ENCODE measurements around the gene TFAP2E.

DNA sequence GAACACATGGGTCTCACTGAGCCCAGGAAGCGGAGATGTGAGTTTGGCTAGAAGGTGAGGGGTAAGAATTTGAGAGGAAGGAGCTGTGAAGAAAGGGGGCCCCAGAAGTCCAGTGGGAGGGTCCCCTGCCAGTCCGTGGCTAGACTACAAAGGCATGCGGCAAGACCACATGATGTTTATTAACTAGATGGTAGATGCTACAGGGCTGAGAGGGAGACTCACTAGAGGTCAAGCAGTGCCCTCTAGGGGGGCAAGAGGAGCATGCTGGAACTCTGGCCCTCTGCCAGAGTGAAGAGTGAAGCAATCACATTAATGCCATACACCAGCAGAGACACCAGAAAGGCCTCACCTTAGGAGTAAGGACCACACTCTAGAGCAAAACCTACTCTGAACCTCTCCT is 28.1 kb upstream of the TFAP2E start:
- TF ChIP-seq POLR2A (IDR thresholded peaks at IDR 0.05) (no peak), POLR2AphosphoS5 (IDR thresholded peaks at IDR 0.05) (no peak), EP300 (IDR thresholded peaks at IDR 0.05) (no peak)
- TF ChIP-seq, protein P1, sequence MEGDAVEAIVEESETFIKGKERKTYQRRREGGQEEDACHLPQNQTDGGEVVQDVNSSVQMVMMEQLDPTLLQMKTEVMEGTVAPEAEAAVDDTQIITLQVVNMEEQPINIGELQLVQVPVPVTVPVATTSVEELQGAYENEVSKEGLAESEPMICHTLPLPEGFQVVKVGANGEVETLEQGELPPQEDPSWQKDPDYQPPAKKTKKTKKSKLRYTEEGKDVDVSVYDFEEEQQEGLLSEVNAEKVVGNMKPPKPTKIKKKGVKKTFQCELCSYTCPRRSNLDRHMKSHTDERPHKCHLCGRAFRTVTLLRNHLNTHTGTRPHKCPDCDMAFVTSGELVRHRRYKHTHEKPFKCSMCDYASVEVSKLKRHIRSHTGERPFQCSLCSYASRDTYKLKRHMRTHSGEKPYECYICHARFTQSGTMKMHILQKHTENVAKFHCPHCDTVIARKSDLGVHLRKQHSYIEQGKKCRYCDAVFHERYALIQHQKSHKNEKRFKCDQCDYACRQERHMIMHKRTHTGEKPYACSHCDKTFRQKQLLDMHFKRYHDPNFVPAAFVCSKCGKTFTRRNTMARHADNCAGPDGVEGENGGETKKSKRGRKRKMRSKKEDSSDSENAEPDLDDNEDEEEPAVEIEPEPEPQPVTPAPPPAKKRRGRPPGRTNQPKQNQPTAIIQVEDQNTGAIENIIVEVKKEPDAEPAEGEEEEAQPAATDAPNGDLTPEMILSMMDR (IDR thresholded peaks at IDR 0.05) = no peak

Data from sigmoid colon (tissue), 4 donors.